HTR-8/SVneo (cell line): ENCODE results near the gene ARHGAP4.

Source experiments
- DNase-seq: peaks from one replicate; pipeline ENCODE4 v3.0.0; 2011; ENCODE audit warnings: low spot score, mixed read lengths; ENCODE audit not compliant: insufficient read length
- FAIRE-seq: peaks from 2 replicates; lab custom pipeline; 2011; peaks lifted over from hg19 to GRCh38; lab: Jason Lieb, UNC

ARHGAP4 gene

DNA sequence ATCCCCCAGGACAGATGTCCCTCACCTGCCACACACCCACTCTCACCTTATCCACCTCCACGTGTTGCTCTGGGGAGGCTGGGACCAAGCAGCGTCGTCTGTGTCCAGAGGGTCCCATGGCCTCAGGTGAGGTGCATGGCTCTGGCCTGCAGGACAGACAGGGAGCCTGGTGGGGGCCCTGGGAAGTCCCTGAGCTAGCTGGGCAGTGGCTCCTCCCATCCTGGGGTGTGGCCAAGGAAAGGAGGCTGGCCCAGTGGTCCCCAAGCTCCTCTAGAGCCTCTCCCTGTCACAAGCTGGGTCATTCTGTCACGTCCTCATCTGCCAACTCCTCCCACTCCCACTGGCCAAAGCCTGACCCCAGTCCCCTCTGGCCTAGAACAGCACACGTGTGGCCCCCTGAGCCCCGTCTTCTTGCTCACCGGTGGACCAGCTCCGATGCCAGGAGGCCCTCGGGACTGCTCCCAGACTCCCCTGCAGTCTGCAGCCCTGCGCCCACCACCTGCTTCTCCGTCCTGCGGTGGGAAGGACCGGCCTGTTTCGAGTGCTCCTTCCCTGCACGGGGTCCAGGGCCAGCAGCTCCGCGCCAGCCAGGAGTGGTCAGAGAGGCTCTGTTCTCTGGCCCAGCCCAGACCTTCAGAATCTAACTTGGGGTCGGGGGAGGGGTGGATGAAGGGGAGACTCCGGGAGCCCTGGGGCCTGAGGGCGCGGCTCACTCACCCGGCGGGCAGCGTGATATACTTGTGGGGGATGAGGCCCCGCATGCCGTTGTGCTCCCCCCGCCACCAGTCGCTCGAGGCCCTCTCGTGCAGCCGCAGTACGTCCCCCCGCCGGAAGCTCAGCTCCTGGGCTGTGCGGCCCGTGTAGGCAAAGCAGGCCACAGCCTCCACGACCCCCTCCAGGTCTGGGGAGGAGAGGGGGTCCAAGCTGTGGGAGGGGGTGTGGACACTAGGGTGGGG is 16.8 kb downstream of the ARHGAP4 start:
- FAIRE-seq (no peak), DNase-seq (no peak)

DNA sequence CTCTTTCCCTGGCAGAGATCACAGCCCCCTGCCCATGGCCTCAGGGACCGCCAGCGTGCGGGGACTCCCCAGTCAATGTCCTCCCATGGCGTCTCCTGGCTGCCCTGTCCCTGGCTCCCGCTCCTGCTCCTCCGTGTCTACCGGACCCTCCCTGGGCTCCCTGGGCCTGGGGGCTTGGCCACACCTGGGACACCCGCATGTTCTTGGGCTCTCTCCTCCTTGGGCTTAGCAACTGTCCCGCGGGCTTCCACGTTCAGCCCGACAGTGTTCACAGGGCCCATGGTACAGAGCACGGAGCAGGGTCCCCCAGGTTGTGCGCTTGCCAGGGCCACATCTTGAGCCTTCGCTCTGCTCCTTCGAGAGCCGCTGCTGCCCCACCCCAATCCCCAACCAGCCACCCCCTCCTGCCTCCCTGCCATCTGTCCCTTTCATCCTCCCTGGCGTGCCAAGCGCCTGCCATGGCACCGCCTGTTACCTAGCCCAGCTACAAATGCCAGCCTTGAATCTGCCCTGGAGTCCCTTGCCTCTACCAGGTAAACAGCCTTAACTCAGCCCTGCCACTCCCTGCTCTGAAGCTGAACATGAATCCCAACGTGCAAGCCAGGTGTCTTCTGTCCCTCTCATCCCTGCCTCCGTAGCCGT is 17.7 kb downstream of the ARHGAP4 start:
- FAIRE-seq = no peak
- no peak for DNase-seq

DNA sequence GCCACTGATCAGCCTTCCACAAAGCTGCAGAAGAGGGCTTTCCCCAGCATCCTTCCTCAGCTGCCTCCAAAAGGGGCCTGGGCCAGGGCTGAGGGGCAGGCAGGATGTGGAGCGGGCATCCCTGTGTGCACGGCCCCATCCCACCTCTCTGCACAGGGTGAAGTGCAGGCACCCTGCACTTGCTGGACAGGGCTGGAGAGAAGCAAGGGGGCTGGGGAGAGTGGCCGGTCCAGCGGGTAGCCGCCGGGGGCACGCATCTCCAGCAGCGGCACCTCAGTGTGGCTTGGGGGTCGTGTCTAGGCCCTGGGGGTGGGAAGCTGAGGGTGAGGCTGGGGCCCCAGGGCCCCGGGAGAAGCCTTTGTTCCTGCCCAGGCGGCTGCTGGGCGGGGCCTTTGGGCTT is 18.6 kb downstream of the ARHGAP4 start:
- FAIRE-seq (no peak), DNase-seq (no peak)

DNA sequence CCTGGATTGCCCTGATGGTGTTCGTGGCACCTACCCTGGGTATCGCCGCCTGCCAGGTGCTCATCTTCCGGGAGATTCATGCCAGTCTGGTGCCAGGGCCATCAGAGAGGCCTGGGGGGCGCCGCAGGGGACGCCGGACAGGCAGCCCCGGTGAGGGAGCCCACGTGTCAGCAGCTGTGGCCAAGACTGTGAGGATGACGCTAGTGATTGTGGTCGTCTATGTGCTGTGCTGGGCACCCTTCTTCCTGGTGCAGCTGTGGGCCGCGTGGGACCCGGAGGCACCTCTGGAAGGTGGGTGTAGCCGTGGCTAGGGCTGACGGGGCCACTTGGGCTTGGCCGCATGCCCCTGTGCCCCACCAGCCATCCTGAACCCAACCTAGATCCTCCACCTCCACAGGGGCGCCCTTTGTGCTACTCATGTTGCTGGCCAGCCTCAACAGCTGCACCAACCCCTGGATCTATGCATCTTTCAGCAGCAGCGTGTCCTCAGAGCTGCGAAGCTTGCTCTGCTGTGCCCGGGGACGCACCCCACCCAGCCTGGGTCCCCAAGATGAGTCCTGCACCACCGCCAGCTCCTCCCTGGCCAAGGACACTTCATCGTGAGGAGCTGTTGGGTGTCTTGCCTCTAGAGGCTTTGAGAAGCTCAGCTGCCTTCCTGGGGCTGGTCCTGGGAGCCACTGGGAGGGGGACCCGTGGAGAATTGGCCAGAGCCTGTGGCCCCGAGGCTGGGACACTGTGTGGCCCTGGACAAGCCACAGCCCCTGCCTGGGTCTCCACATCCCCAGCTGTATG is 19.7 kb downstream of the ARHGAP4 start:
- FAIRE-seq (no peak), DNase-seq (no peak)

- DNase-seq = no peak
These were observed 20.5 kb downstream of the ARHGAP4 start for GRCh38 chrX:153905481-153906095.

DNA sequence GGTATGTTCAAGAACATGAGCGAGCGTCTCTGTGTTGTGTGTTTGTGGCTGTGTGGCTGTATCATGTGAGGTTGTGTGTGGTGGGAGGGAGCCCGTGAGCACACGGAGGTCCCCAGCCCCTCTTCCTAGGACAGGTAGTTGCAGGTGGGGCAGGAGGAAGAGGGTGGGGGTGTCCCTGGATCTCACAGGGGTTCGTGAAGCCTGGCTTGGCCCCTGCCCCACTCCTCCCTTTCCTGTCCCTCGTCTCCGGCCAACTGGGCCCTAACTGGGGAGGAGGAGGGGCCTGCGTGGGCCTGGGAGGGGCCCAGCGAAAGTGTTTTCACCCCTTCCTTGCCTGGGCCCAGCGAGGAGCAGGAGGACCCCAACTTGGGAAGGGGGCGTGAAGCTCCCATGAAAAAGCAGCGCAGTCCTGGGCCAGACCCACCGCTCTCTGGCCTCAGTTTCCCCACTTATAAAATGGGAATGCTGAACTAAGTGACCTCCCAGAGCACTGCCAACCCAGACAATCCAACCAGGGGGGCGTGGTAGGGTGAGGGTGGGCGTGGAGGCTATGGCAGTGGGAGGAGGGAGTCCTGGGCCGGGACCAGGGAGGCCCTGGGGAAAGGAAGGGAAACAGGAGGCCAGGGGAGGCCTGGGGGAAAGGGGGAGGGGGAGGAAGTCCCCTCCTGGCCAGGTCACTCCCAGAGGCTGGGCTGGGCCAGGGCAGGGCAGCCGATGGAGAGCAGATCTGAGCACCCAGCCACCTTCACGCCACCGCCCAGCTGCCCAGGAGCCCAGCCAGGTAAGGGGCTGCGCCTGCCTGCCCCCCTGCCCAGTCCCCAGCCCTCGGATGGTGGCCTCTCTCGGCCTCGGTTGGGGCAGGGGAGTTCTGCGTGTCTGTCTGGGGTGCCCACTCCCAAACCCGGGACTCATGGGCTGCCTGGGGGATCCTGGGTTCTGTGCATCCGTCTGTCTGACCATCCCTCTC is 21.8 kb downstream of the ARHGAP4 start, which contains the start of gene AVPR2:
AVPR2 (plus strand) TSS at position 683 of the 967 bp plus-strand sequence. CDS start 473 bp downstream, outside the sequence.
- FAIRE-seq = no peak

More at GRCh38 chrX:153905481-153906095, 20.5 kb downstream of the ARHGAP4 start:
- FAIRE-seq = no peak

DNA sequence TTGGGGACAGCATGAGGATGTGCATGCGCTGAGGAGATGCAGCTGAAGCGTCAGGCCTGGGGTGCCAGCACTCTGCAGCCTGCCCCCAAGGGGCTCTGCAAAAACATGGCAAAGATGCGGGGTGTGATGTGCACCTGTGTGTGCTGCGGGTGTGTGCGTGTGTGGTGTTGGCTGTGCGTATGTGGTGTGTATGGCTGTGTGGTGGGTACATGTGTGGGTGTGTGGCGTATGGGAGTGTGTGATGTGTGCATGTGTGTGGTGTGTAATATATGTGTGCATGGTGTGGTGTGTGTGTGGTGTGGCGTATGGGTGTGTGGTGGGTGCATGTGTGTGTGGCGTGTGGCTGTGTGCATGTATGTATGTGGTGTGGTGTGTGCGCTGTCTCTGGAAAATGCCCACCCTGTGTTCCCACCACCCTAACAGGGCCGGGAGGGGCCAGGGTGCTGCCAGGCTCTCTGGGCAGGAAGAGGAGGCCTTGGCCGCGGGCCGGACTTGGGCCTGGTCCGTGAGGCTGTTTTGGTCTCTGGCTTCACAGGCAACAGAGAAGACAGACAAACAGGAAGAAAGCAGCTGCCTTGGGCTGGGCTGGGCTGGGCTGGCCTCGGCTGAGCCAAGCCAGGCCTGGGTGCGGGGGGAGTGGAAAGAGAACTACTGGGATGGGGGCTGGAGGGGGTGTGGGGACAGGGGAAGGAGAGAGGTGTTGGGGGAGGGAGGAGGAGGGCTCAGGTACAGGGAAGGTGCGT is 22.7 kb downstream of the ARHGAP4 start:
- FAIRE-seq (peak; percentile 89), DNase-seq (no peak)

More for the DNA sequence above, 21.8 kb downstream of the ARHGAP4 start, which contains the start of gene AVPR2:
- DNase-seq = no peak

- FAIRE-seq (no peak), DNase-seq (no peak)
These were observed 23.7 kb downstream of the ARHGAP4 start for GRCh38 chrX:153902385-153902784.

DNA sequence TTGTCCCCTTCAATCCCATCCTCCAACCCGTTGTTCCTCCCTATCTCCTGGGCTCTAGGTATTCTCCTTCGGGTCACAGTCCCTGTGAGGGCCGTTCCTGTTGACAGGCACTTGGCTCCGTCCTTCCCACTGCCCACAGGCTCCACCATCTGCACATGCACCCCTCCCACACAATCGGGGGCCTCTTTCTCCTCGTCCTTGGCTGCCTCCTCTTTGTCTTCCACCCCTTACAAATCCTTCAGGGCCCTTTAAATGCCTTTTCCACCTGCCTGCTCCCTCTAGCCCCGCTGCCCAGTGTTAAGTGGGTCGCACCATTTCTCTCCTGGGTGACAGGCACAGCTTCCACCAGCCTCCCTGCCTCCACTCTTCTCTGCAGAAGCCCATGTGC is 24.3 kb downstream of the ARHGAP4 start:
- no peak for FAIRE-seq
- DNase-seq = no peak

DNA sequence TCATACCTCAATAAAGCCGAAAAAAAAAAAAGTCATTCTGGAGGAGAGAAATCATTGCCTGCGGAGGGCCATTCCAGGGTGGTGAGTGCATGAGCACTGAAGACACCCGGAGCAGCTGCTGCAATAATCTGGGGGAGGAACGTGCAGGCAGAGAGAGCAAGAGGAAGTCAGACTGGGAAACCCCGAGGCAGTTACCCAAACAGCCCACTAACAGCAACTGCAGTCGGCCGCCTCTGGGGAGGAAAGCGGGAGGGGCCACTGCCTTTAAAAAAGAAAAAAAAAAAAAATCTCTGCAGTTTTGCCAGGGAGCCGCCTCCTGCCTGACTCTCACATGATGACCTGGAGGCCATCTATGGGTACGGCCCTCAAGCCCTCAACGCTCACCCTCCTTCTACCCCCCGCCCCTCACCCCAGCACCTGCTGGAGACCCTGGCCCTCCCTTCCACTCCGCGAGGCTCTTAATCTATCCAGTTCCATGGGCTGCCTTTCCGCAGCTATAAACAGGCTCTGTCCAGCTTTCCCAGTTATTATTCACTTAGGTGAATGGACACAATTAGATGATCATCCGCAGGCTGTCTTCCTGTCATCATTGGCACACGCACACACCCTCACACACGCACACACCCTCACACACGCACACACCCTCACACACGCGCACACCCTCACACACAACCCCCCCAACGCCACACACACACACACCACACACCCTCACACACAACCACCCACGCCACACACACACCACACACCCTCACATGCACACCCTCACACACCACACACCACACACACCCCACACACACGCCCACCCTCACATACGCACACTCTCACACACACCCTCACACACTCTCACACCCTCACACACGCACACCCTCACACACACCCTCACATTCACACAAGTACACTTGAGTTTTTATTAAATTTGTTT is 25.0 kb downstream of the ARHGAP4 start:
- peak; percentile 91 for FAIRE-seq
- DNase-seq = peak; percentile 81

DNA sequence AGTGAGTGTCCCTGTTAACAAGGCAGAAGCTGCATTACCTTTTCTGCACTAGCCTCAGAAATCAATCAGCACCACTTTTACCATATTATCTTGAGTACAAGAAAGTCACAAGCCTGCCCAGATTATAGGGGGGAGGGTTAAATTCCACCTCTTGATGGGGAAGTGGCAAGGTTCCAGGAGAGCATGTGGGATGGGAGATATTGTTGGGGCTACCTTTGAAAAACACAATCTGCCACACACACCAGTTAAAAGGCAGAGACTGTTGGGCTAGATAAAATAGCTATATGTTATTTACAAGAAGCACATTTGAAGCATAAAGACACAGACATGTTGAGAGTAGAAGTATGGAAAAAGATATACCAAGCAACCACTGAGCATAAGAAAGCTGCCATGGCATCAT is 28.2 kb downstream of the ARHGAP4 start:
- no peak for FAIRE-seq

GRCh38 chrX:153889123-153889522 is 36.9 kb downstream of the ARHGAP4 start:
- FAIRE-seq = no peak
- no peak for DNase-seq

More for the DNA sequence above, 28.2 kb downstream of the ARHGAP4 start:
- no peak for DNase-seq

- no peak for FAIRE-seq
- no peak for DNase-seq
These were observed 37.7 kb downstream of the ARHGAP4 start for GRCh38 chrX:153888344-153888743.

DNA sequence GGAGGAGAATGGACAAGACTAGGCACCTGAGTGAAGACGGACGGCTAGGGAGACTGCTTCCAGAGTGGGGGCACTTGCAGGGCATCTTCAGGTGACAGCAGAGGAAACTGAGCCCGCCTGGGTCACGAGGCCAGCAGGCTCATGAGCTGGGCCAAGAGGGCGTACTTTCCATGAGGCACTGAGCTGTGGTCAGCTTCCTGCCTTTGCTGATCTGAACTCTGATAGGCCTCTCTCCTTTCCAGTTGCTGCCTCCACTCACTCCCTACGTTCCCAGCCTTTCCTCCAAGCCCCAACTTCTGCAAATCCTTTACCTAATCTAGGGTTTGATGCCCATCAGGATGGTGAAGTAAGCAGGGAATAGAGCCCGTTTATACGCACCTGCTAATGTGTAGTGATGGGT is 38.7 kb downstream of the ARHGAP4 start:
- DNase-seq = no peak
- no peak for FAIRE-seq

DNA sequence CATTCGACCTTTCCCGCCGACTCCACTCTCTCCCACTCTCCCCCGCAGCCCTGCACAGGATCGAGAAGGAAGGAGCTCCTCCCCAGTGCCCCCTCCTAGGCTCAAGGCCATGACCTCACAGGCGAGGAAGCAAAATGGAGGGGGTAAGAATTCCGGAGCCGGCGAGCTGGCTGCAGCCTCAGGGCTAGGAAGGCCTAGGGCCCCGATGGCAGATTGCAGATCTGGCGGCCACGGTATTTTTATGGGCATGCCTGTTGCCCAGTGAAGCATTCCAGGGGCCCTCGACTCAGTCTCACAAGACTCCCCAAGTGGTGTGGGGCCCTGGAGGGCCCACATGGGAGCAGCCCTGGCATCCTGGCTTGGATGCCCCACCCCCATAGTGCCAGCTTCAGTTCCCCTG is 39.1 kb downstream of the ARHGAP4 start:
- peak; percentile 41 for DNase-seq
- FAIRE-seq = no peak

GRCh38 chrX:153885968-153886903 is 39.8 kb downstream of the ARHGAP4 start, which contains the start of gene L1CAM:
TSS of gene L1CAM (minus strand) at chrX:153886173. CDS start at chrX:153875836, 10,337 bp downstream.
- DNase-seq (peak; percentile 14), FAIRE-seq (no peak)
